Neural progenitor cell (in vitro differentiated cells): ENCODE data around the gene KDSR.

ENCODE experiments used
- CTCF ChIP-seq: fragments of 200-600 bp; sonication (generic); IDR thresholded peaks from 2 replicates; pipeline ENCODE4 v1.5.1; 2017; ENCODE audit warnings: antibody characterized with exemption, mild to moderate bottlenecking
- EZH2 ChIP-seq: fragments of 200-600 bp; sonication (generic); IDR thresholded peaks from 2 replicates; pipeline ENCODE4 v1.6.1; 2017; ENCODE audit warnings: antibody characterized with exemption, mild to moderate bottlenecking, moderate library complexity
- EZH2phosphoT487 ChIP-seq: fragments of 200-600 bp; sonication (generic); IDR thresholded peaks from 2 replicates; pipeline ENCODE4 v1.6.1; 2017; ENCODE audit warnings: antibody characterized with exemption

DNA sequence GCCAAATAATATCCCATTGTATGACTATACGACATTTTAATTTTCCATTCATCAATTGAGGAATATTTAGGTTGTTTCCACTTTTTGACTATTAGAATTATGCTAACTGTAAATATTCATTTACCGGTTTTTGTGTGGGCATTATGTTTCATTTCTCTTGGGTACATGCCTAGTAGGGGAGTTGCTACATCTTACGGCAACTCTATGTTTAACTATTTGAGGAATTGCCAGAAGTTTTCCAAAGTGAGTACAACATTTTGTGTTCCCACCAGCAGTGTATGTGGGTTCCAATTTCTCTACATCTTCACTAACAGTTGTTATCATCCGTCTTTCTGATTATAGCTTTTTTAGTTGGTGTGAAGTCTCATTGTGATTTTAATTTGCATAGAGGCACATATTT, 1.6 kb upstream of the KDSR start:
- TF ChIP-seq EZH2 (no peak), CTCF (no peak), EZH2phosphoT487 (no peak)
